GM21528 (cell line): Measurements from ENCODE around the gene IQSEC1.

ENCODE experiments used
- ATAC-seq: cut with Tn5 transposase; IDR thresholded peaks from one replicate; pipeline ENCODE4 v1.9.1; 2021; ENCODE audit warnings: mild to moderate bottlenecking, moderate library complexity; ENCODE audit not compliant: unreplicated experiment, low FRiP score

IQSEC1 gene

DNA sequence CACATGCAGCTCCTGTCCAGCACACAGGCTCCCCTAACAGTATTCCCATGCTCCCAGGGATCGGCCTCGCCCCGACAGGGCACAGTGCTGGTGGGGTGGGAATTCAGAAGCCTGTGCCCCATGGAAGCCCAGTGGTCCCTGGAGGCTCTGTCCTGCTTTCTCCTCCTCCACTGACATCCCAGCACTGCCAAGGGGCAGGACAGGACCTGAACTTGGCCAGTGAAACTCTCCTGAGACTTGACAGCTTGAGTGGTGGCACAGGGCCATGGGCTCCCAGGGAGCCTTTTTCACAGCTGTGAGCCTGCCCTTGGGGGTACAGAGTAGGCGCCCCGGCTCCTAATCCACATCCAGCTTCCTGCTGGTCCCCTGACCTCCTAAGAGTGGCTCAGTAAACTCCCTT lies 38.4 kb downstream of the IQSEC1 start:
- ATAC-seq = no peak

DNA sequence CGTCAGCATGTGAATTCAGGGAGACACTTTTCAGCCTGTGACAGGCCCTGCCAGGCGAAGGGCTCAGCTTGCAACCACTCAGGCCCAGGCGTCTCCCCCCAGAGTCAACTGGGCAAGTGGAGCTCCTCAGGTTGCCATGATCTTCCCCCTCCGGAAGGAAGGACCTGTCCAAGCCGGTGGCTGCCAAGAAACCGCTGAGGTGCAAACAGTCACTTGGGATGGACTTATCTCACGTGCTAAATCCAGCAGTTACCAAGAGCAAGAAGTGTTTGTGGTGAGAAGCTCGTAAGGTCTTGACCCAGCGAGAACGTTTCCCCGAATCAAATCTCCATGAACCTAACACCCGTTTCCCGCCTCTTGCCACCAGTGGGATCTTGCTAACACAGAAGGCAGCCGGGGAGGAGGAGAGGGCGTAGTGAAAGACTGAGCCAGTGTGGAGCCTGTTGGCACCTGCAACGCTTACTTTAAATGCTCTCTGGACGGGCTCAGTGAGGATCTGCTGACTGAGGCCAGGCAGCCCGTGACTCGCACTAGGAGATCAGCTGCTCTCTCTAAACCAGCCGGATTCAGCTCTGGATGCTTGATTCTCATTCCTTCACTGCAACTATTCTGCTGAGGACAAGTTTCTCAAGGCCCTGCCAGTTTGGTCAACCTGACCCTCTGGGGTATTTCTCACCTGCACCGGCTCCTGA lies 39.0 kb downstream of the IQSEC1 start:
- ATAC-seq = no peak

DNA sequence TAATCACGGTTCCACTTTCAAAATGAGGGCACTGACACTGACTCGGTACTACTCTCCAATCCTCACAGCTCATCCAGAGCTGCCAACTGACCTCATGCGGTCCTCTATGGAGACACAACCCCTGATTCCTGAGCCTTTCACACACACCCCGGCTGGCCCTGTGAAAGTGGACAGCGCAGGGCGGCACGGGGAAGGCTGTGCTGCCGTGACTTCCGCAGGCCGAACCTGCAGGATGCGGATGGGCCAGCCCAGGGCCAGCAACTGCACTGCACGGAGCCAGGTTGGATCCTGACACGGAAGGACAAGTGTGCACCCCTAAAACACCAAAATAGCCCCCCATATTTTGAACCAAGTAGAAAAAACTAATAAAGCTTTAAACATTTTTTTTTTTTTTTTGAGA lies 41.0 kb downstream of the IQSEC1 start:
- no peak for ATAC-seq

DNA sequence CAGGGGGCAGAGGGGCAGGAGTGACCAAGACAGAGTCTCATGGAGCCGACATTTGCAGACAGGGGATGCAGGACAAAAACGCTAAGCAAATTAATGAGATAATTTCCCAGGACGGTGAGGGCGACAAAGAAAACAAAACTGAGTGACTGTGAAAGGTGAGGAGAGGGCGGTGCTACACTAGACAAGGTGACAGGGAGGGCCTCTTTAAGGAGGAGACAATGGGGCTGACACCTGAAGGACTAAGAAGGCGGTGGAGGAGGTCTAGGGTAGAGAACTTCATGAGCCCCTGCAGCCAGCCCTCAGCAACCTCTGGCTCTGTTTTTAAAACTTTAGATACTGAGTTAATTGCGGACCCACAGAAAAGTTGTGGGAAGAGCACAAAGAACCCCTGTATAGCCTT lies 41.6 kb downstream of the IQSEC1 start:
- no peak for ATAC-seq

DNA sequence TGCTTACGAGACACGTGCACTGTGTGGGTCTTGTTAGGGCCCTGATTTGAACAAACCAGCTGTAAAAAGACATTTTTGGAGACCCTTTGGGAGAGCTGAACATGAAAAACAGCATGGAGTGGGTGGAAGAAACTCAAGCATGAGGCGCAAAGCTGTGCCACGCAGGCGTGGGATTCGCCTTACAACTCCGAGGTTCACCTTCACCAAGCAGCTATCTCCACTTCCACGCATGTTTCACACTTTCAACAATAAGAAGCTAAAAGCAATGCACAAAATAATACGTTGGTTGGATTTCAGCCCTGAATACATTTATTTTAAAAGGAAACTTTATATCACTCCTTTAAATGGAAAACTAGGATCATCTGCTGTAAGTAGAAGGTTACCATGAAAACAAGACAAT lies 42.5 kb downstream of the IQSEC1 start:
- no peak for ATAC-seq

DNA sequence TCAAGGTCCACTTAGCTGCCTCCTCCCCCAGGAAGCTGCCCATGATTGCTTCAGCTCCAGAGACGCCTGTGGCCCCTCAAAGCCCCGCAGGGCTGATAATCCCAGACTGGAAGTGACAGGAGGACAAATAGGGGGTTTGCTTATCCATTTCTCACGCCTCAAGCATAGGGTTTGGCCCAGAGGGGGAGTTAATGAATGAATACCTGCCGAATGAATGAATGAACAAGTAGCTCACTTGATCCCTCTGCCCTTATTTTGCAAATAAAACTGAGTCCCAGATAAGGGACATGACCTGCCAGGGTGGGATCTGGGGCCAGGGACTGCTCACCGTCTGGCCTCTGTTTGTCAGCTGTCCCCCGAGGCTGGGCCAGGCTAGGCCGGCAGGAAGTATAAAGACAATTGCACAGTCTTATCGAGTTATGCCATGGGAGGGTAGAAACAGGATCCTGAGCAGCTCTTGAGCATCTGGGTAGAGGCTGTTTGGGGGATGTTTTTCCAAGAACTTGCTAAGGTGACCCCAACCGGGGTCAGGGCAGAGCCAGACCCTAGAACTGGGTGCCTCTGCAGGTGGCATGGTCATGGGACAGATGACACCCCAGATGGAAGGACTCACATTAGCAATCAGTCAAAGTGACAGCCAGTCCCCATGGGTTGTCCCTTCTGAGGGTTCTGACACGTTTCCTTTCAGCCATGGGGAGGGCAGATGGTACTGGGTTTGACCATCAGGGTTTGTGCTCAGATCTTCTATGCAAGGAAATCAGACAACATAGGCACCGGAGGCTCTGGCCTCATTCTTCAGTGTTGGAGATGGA lies 45.0 kb downstream of the IQSEC1 start:
- no peak for ATAC-seq

DNA sequence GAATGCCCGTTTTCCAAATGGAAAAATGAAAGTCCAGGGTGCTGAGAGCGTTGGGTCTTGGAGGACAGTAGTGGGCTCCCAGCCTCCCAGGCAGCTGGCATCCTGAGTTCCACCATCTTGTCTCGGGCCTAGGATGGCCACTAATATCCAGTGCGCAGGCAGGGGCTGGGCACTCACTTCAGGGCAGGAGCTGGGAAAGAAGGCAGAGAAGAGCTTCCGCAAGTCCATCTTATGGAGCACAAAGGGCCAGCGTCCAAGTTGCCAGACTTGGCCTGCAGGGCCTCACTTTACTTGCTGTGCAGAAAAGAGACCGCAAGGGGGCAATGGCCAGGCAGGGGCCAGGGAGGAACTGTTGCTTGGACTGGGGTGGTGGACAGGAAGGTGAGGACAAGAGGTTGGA lies 46.1 kb downstream of the IQSEC1 start:
- no peak for ATAC-seq

DNA sequence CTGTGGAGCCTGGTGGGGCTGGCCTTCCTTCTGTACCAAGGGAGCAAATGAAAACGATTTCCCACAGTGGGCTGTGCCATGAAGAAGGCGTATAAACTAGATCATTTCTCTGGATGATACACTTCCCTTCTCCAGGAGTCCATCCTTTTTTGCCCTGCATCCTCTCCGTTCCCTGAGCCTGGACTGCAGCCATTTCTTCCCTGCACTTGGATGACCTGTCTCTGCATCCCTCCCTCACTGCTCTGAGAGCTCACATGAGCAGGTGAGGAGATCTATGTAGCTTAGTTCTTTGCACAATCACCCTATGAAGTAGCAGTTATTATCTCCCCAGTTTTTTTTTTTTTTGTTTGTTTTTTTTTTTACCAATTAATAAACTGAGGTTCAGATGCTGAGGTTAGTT lies 46.7 kb downstream of the IQSEC1 start:
- no peak for ATAC-seq

DNA sequence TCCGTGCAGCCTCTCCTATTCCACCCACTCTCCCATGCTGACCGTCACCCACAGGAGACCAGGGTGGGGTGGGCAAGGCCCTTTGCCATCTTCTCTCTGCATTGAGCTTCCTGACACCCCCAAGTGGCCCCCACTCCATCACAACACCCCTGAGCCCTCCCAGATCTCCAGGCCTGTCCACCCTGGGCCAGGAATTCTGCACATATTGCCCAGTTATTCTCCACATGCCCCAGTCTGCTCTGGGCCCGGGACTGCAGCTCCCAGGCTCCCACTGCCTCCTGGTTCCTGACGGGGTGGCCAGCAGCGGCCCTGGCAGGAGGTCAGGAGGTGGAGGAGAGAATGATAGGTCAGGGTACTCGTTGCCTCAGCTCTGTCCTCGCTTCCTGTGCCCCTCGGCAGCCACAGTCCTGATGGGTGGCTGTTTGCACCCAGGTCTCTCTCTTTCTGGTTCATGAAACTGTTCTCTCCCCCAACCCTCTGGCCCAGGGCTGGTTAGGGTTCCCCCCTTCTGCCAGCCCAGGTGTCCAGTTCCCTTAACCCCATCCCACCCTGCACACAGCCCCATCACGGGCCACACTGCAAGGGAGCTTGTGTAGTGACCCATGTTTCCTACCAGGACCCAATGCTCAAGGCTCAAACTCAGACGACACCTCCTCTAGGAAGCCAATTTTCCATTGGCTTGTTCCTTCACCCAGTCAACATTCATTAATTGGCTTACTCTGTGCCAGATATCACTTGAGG lies 47.3 kb downstream of the IQSEC1 start:
- ATAC-seq = no peak

DNA sequence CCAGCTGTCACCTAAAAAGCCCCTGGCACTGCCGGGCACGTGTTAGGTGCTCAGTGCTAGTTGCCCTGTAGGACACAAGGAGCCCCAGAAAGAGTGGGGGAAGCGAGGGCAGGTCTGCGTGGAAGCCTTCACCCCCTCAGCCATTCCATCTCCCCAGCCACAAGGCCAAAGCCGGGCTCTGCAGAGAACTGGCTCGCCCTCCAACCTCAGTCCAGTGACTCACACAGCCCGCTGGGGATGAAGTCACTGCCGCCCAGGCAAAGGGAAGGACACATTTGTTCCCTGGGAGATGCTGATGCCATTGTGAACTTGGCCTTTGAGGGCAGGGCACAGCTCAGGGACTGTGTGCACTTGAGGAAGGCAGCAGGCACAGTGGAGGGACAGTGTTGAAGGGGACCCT lies 48.1 kb downstream of the IQSEC1 start:
- no peak for ATAC-seq

DNA sequence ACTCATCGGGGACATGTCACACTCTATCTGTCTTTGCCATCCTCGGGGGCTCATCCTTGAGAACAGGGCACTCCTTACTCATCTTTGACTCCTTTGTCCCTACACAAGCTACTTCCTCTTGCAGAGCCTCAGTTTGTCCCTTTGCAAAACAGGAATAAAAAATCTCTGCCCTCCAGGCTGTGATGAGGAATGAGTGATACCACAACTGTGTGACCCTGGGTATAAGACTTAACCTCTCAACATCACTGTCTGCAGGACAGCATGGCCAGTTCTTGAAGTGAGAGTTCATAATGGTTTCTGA lies 48.5 kb downstream of the IQSEC1 start:
- ATAC-seq = no peak

DNA sequence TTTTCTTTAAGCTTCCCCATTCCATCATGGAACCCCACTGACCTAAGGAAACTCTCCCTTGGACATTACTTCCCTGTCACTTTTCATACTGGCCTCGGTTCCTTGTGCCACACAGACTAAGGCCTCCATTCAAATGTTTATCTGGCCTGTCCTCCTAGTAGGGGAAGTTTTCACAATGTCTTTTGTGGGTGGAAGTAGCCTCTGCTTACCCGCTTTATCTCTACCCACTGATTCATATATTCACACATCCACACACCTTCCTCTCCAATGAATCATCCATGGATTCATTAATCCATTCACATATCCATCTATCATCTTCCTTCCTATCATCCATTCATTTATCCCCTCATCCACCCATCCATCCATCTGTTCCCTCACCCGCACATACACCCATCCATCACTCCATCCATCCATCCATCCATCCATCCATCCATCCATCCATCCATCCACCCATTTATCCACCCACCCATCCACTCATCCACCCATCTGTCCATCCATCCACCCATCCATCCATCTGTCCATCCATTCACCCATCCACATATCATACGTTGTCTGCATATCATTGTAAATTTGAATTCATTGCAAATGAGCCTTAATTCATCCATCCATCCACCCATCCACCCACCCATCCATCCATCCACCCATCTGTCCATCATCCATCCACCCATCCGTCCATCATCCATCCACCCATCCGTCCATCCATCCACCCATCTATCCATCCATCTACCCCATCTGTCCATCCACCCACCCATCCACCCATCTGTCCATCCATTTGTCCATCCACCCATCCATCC lies 49.1 kb downstream of the IQSEC1 start:
- ATAC-seq = no peak

DNA sequence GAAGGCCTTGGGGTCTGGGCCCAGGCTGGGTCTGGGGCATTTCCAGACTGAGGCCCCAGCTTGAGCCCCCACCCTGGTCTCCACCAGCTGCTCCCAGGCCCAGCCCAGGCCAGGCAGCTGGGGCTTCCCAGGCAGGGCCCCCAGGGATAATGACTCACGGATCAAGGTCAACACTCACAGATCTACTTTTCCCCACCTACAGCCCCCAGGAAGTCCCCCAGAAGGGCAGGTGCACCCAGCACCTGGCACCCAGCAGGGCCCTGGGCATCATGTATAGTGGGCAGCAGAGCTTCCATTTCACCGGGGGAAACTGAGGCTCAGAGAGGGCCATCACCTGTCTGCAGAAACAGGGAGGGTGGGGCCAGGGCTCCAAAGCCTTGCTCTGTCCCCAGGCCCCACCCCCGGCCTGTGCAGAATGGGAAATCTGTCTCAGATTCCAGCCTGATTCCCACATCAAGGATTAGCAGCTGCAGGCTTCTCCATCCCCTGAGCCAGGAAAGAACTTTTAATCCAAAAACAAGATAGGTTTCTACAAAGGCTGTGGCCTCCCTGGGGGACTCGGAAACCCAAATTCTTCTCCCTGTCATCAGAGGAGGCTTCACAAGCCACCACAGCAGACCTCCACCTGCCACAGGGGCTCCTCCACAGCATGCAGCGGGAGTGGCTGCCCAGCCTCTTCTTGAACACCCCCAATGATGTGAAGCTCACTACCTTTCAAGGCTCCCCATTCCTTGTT lies 49.8 kb downstream of the IQSEC1 start:
- ATAC-seq = no peak

DNA sequence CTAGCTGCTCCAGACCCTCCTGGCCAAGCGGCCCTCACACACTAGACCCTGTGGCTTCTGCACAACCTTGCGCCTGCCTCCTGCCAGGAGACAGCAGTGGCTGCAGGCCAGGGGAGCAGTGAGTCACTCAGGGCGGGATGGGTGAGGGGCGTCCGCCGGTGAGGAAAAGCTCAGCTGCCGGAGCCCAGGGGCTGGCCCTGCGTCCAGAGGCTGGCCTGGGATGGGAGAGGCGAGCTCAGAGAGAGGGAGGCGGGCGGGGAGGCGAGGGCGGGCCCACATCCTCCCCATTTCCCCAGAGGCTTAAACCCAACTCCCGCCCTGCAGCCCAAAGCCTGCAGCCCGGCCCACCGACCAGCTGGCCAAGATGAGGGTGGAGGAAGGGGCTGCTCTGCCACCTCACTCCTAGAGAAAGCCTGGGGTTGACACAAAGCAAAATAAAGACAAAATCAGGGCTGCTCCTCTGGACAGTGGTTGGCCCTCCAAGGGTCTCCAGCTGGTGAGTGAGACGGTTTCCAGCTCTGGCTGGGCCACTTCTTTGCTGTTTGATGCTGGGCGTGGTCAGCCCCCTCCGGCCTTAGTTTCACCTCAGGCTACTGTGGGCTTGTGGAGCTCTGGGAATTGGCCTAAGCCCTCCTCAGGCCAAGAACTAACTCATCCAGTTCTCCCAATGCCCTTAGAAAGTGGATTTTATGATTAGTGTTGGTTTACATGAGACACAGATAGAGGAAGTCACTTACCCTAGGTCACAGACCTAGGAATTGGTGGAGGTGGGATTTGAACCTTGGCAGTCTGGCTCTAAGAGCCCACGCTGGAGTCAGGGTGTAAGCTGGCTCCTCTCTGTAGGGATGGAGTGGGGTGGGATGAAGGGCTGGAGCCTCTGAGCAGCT lies 50.6 kb downstream of the IQSEC1 start:
- peak; percentile 44 for ATAC-seq

DNA sequence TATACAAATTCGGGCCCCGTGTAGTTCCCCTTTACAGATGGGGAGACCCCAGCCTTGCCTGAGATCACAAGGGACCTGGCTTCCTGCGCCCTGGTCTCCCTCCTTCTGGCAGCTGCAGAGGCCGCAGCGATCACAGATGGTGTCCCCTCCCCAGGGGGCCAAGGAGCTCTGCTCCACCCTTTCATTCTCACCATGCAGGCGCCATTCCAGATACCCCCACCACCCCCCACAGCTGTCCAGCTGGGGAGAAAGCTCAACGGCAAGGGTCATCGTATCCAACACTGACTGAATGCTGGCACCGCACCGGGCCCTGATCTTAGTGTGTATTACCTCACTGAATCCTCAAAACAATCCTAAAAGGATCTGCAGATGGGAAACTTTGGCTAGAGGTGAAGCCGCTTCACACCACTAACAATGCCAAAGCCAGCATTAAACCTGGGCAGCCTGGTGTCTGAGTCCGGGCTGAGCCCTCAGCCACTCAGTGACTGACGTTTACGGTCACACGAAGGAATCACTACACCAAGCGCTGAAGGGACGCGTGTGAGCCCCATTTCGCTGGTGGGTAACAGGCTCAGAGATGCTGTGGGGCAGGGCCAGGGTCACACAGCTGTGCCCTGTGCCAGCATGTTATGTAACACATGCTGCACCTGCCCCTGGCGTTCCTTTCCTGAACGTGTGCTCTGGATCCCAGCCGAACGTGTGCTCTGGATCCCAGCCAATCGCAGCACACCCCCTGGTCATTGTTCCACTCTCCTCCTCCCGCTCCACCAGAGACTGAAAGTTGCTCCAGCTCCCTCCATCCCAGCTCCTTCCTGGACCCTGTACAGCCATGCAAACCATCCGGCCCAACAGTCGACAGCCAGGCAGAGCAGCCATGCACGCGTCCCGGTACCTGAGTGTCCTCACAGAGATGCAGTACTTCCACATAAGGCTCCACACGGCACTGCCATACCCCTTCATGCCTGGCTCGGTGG lies 51.8 kb downstream of the IQSEC1 start:
- no peak for ATAC-seq

DNA sequence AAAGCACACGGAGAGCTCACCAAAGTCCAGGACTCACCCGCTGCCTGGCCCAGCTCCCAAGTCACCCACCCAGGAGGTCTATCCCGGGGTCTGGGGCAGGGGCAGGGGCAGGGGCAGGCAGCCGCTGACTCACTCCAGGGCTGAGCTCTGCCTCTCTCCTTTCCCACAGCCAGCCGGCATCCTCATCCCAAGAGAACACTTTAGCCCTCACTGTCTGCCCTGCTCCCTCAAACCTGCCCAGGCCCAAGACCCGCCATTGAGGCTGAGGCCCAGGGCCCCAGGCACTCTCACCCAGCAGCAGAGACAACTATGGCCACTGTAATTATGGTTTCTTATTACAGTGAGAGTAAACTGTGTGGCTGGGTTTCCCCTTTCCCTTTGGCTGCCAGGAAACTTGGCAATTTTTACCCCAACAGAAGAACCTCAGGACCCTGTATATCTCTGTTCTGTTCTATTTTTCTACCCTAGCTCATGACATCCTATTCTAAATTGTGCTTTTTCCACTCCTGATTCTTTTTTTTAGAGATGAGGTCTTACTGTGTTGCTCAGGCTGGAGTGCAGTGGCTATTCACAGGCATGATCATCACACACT lies 53.0 kb downstream of the IQSEC1 start:
- no peak for ATAC-seq

DNA sequence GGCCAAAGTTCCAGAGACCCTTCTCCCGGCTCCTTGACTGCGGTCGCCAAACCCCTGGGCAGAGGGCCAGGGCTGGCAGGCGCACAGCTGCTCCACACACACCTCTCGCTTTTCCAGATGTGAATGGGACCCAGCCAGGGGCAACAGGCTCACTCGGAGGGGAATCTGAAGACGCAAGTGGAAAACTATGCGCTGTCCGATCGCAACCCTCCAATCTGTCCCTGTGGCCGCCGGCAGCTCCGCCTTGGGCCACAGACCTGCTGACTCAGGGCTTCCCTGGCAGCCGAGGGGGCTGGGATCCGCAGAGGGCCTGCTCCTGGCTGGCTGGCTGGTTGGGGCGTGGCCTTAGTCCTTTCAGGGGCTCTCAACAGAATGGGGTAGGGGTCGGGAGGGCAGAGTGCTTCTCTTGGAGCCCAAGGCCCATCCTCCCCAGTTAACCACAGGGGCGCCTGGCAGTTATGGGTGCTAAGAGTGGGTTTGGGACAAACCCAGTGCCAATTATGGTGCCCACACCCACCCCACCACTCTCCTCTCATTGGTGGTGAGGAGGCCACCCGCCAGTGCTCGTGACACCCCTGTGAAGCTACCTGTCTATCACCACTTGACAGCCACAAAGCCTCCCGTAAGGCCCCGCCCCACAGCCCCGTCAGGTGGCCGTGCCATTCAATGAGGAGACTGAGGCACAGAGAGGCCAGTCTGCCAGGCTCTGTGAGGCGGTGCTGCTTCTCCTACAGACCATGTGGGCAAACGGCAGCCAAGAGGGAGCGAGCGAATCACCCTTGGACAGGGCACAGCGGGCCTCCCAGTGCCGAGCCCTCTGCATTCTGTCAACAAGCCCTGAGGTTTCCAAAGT lies 53.8 kb downstream of the IQSEC1 start:
- no peak for ATAC-seq
